HepG2 (cell line): ENCODE results near the gene MSI2. TPM values are rescaled to one million over a fixed set of nuclear protein-coding genes. Genes with fewer than 3 reads are reported as not detected.
A peak's percentile ranks its signal among the peaks of the same experiment; 100 is the strongest.

Experiments used
- ARNT2 ChIP-seq: sonication (generic); formaldehyde crosslinking; IDR thresholded peaks from 2 replicates; pipeline ENCODE4 v1.8.0; 2022; ENCODE audit warnings: mild to moderate bottlenecking, low read depth, missing genetic modification reagents, moderate library complexity
- CEBPG ChIP-seq: IDR thresholded peaks from 2 replicates; pipeline ENCODE4 v1.6.1; 2016
- JUN ChIP-seq: sonication (generic); formaldehyde crosslinking; IDR thresholded peaks from 2 replicates; pipeline ENCODE4 v1.4.0; 2020; ENCODE audit warnings: mild to moderate bottlenecking, missing genetic modification reagents
- PBX3 ChIP-seq: sonication (generic); formaldehyde crosslinking; IDR thresholded peaks from 2 replicates; pipeline ENCODE4 v1.8.1; 2023; ENCODE audit warnings: missing genetic modification reagents, inconsistent platforms, borderline replicate concordance
- REST ChIP-seq, 2 experiments: IDR thresholded peaks; 2 replicates each; pipeline ENCODE4 v1.6.1; 2011 to 2012; ENCODE audit warnings: low read length in 2 of 2, borderline replicate concordance in 1 of 2, low read depth in 1 of 2, mild to moderate bottlenecking in 1 of 2, moderate library complexity in 1 of 2
- SOX6 ChIP-seq, 2 experiments: fragments of 450-650 bp in 1 of 2; sonication (generic) in 1 of 2; formaldehyde crosslinking in 1 of 2; IDR thresholded peaks; 2 replicates each; pipeline versions ENCODE4 v1.4.0 to v1.6.1; 2017 to 2020; ENCODE audit warnings: antibody characterized with exemption in 1 of 2, mild to moderate bottlenecking in 1 of 2, missing genetic modification reagents in 1 of 2
- TP53 ChIP-seq: sonication (generic); formaldehyde crosslinking; conservative IDR thresholded peaks from 2 replicates; pipeline ENCODE4 v1.4.0; 2020; ENCODE audit warnings: missing genetic modification reagents
- TRIM24 ChIP-seq: sonication (generic); formaldehyde crosslinking; IDR thresholded peaks from 2 replicates; pipeline ENCODE4 v1.8.0; 2022; ENCODE audit warnings: mild to moderate bottlenecking, missing genetic modification reagents
- UBTF ChIP-seq: sonication (generic); formaldehyde crosslinking; IDR thresholded peaks from 2 replicates; pipeline ENCODE4 v1.4.0; 2020; ENCODE audit warnings: mild to moderate bottlenecking, missing genetic modification reagents
- ZBTB43 ChIP-seq: sonication (generic); formaldehyde crosslinking; conservative IDR thresholded peaks from 2 replicates; pipeline ENCODE4 v1.4.0; 2020; ENCODE audit warnings: missing genetic modification reagents
- ZBTB7B ChIP-seq: sonication (generic); formaldehyde crosslinking; IDR thresholded peaks from 2 replicates; pipeline ENCODE4 v1.4.0; 2020; ENCODE audit warnings: missing genetic modification reagents
- ZNF136 ChIP-seq: sonication (generic); formaldehyde crosslinking; IDR thresholded peaks from 2 replicates; pipeline ENCODE4 v1.8.1; 2022; ENCODE audit warnings: low read depth, mild to moderate bottlenecking, moderate library complexity, missing genetic modification reagents
- ZNF235 ChIP-seq: sonication (generic); formaldehyde crosslinking; IDR thresholded peaks from 2 replicates; pipeline ENCODE4 v1.8.1; 2023; ENCODE audit warnings: mild to moderate bottlenecking, missing genetic modification reagents, borderline replicate concordance
- ZNF263 ChIP-seq: sonication (generic); formaldehyde crosslinking; IDR thresholded peaks from 2 replicates; pipeline ENCODE4 v1.4.0; 2020; ENCODE audit warnings: missing genetic modification reagents
- ZNF296 ChIP-seq: sonication (generic); formaldehyde crosslinking; conservative IDR thresholded peaks from 2 replicates; pipeline ENCODE4 v1.5.0; 2020; ENCODE audit warnings: mild to moderate bottlenecking, missing genetic modification reagents
- ZNF335 ChIP-seq: sonication (generic); formaldehyde crosslinking; IDR thresholded peaks from 2 replicates; pipeline ENCODE4 v1.4.0; 2020; ENCODE audit warnings: missing genetic modification reagents
- ZNF337 ChIP-seq: sonication (generic); formaldehyde crosslinking; IDR thresholded peaks from 2 replicates; pipeline ENCODE4 v1.5.1; 2020; ENCODE audit warnings: missing genetic modification reagents, low read depth, mild to moderate bottlenecking, borderline replicate concordance
- ZNF564 ChIP-seq: sonication (generic); formaldehyde crosslinking; IDR thresholded peaks from 2 replicates; pipeline ENCODE4 v1.8.1; 2023; ENCODE audit warnings: mild to moderate bottlenecking, missing genetic modification reagents
- ZNF709 ChIP-seq: sonication (generic); formaldehyde crosslinking; IDR thresholded peaks from 2 replicates; pipeline ENCODE4 v1.5.0; 2020; ENCODE audit warnings: mild to moderate bottlenecking, missing genetic modification reagents
- ZNF749 ChIP-seq: sonication (generic); formaldehyde crosslinking; IDR thresholded peaks from 2 replicates; pipeline ENCODE4 v1.8.0; 2022; ENCODE audit warnings: mild to moderate bottlenecking, missing genetic modification reagents, moderate library complexity, borderline replicate concordance
- ZSCAN20 ChIP-seq: sonication (generic); formaldehyde crosslinking; IDR thresholded peaks from 2 replicates; pipeline ENCODE4 v1.4.0; 2020; ENCODE audit warnings: missing genetic modification reagents, mild to moderate bottlenecking, borderline replicate concordance
- polyA plus RNA-seq, 8 experiments: library from polyadenylated mRNA; depleted of rRNA in 3 of 8; stranded (reverse) in 7 of 8; unstranded in 1 of 8; fragments of >200 nt; fragmentation: Illumina TruSeq in 4 of 8; extraction: Trizol in 4 of 8; gene quantifications; 2 replicates each; pipeline versions ENCODE4 v1.2.1 to v1.2.3, GENCODE V29; 2011 to 2016; ENCODE audit warnings: low read depth in 4 of 8, missing spikeins in 1 of 8, mixed read lengths in 1 of 8; ENCODE audit not compliant: insufficient read depth in 1 of 8
- total RNA-seq, 5 experiments: library from RNA; depleted of rRNA; stranded (reverse); fragments of >200 nt; fragmentation: Illumina TruSeq; extraction: Trizol; gene quantifications; 2 replicates each; pipeline ENCODE4 v1.2.3, GENCODE V29; 2016; ENCODE audit warnings: low read depth in 1 of 5

The MSI2 gene
- total and polyA plus RNA-seq, 2 of the 13 experiments (the other 11 are each of a cell fraction or from before 2014, with no cell fraction given), result 77.5 to 78.4 TPM

DNA sequence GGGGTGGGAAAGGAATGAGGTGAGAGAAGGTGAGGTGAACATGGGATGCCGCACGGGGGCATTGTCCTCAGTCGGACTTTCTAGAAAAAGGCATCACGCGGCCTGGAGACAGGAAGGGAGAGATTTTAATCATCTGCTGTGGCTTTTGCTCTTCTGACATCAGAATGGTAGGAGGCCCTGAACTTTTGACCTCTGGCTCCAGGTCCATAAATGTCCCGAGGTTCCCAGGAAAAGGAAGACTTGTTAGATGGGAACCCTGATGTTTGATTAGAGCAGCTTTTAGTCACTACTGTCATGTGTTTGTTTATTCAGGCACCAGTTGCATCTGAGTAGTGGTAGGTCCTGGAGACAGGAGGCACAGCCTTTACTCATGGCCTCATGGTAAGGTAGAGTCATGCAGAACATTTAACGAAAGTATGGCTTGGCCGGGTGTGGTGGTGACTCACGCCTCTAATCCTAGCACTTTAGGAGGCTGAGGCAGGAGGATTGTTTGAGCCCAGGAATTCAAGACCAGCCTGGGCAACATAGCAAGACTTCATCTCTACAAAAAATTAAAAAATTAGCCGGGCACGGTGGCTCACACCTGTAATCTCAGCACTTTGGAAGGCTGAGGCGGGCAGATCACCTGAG is 203.1 kb downstream of the MSI2 start (continued):
- TF ChIP-seq UBTF (CRISPR knock-in tag) (peak; percentile 59), ZNF564 (0 out of 2 replicates have a peak, but pooled peaks have one; percentile 25), CEBPG (CRISPR knock-in tag) (peak; percentile 67), ZNF749 (CRISPR knock-in tag) (no peak), REST (IDR thresholded peaks at IDR 0.05; ENCODE audit: borderline replicate concordance in 1 of 2, low read depth in 1 of 2, low read length in 2 of 2) (peak in 1 of 2 experiments; percentile 62; a peak in 1 of 4 replicates), PBX3 (CRISPR knock-in tag) (no peak), ZNF709 (CRISPR knock-in tag) (no peak), ZNF296 (CRISPR knock-in tag) (no peak), ZNF263 (CRISPR knock-in tag) (peak; percentile 74), TP53 (CRISPR knock-in tag) (0 out of 2 replicates have a peak, but pooled peaks have one; percentile 53), ARNT2 (CRISPR knock-in tag) (peak; percentile 90), SOX6 (IDR thresholded peaks at IDR 0.05) (no peak), SOX6 (CRISPR knock-in tag; IDR thresholded peaks at IDR 0.05) (peak; percentile 92), ZNF337 (CRISPR knock-in tag) (no peak), ZBTB43 (CRISPR knock-in tag) (peak; percentile 78), JUN (CRISPR knock-in tag) (peak; percentile 76; the same call in 1 of the 2 replicates), ZBTB7B (CRISPR knock-in tag) (peak; percentile 60; the same call in 1 of the 2 replicates), ZNF335 (CRISPR knock-in tag) (0 out of 2 replicates have a peak, but pooled peaks have one; percentile 36), ZSCAN20 (CRISPR knock-in tag) (no peak), ZNF235 (CRISPR knock-in tag) (no peak), ZNF136 (CRISPR knock-in tag) (no peak), TRIM24 (CRISPR knock-in tag) (no peak)
